Liver (tissue), 9 donors: ENCODE measurements around the gene GREB1. TPM values are rescaled to one million over a fixed set of nuclear protein-coding genes. Genes with fewer than 3 reads are reported as not detected.

Source experiments
- DNase-seq: peaks from one replicate; pipeline ENCODE4 v3.0.0-alpha.2; 2017; ENCODE audit warnings: low spot score
- H3K27ac ChIP-seq, 2 donors: one replicate each; pipeline ENCODE4 v1.7.0; 2013; ENCODE audit warnings: inconsistent platforms in 2 of 2, low read length in 2 of 2, control low read depth in 1 of 2, low read depth in 1 of 2, mild to moderate bottlenecking in 1 of 2
- H3K27me3 ChIP-seq, 4 donors: one replicate each; pipeline versions ENCODE4 v1.6.1 to v1.7.0; 2013; ENCODE audit warnings: low read length in 3 of 4, inconsistent platforms in 1 of 4, mild to moderate bottlenecking in 1 of 4, moderate library complexity in 1 of 4; ENCODE audit not compliant: control insufficient read depth in 4 of 4, insufficient read depth in 4 of 4
- H3K36me3 ChIP-seq, 4 donors: one replicate each; pipeline versions ENCODE4 v1.6.1 to v1.7.0; 2013; ENCODE audit warnings: low read length in 3 of 4, mild to moderate bottlenecking in 3 of 4, low read depth in 1 of 4, moderate library complexity in 1 of 4; ENCODE audit not compliant: control insufficient read depth in 4 of 4, insufficient read depth in 3 of 4
- H3K4me1 ChIP-seq, 4 donors: one replicate each; pipeline versions ENCODE4 v1.6.1 to v1.7.0; 2013; ENCODE audit warnings: low read length in 3 of 4, mild to moderate bottlenecking in 3 of 4, moderate library complexity in 1 of 4; ENCODE audit not compliant: control insufficient read depth in 4 of 4, insufficient read depth in 4 of 4
- H3K4me3 ChIP-seq, 3 donors: one replicate each; pipeline versions ENCODE4 v1.6.1 to v1.7.0; 2013; ENCODE audit warnings: low read length in 3 of 3, control low read depth in 1 of 3, low read depth in 1 of 3, mild to moderate bottlenecking in 1 of 3
- H3K9ac ChIP-seq, 2 donors: one replicate each; pipeline ENCODE4 v1.7.0; 2013; ENCODE audit warnings: low read length in 2 of 2, mild to moderate bottlenecking in 2 of 2, moderate library complexity in 2 of 2, control low read depth in 1 of 2, low read depth in 1 of 2
- H3K9me3 ChIP-seq, 4 donors: one replicate each; pipeline versions ENCODE4 v1.6.1 to v1.7.0; 2013; ENCODE audit warnings: low read length in 3 of 4; ENCODE audit not compliant: control insufficient read depth in 4 of 4
- EGR1 ChIP-seq, 2 donors: IDR thresholded peaks; 2 replicates each; pipeline ENCODE4 v1.6.1; 2016 to 2018; ENCODE audit warnings: antibody characterized with exemption in 2 of 2, low read depth in 2 of 2
- FOXA1 ChIP-seq: IDR thresholded peaks from 2 replicates; pipeline ENCODE4 v1.6.1; 2016; ENCODE audit warnings: antibody characterized with exemption
- FOXA2 ChIP-seq: IDR thresholded peaks from 2 replicates; pipeline ENCODE4 v1.6.1; 2016; ENCODE audit warnings: antibody characterized with exemption
- GABPA ChIP-seq, 2 donors: IDR thresholded peaks in 1 of 2; conservative IDR thresholded peaks in 1 of 2; 2 replicates each; pipeline ENCODE4 v1.6.1; 2016; ENCODE audit warnings: antibody characterized with exemption in 2 of 2, mild to moderate bottlenecking in 1 of 2, moderate library complexity in 1 of 2
- HNF4A ChIP-seq, 2 donors: conservative IDR thresholded peaks; 2 replicates each; pipeline ENCODE4 v1.6.1; 2016; ENCODE audit warnings: antibody characterized with exemption in 2 of 2, mild to moderate bottlenecking in 2 of 2
- HNF4G ChIP-seq: IDR thresholded peaks from 2 replicates; pipeline ENCODE4 v1.6.1; 2016; ENCODE audit warnings: antibody characterized with exemption
- JUND ChIP-seq, 2 donors: IDR thresholded peaks; 2 replicates each; pipeline ENCODE4 v1.6.1; 2016; ENCODE audit warnings: antibody characterized with exemption in 2 of 2
- NR2F2 ChIP-seq: IDR thresholded peaks from 2 replicates; pipeline ENCODE4 v1.6.1; 2016; ENCODE audit warnings: antibody characterized with exemption
- RAD21 ChIP-seq, 2 donors: IDR thresholded peaks; 2 replicates each; pipeline ENCODE4 v1.6.1; 2016; ENCODE audit warnings: antibody characterized with exemption in 2 of 2, mild to moderate bottlenecking in 2 of 2
- RXRA ChIP-seq, 2 donors: IDR thresholded peaks; 2 replicates each; pipeline ENCODE4 v1.6.1; 2017 to 2018; ENCODE audit warnings: antibody characterized with exemption in 2 of 2, mild to moderate bottlenecking in 1 of 2
- SP1 ChIP-seq: IDR thresholded peaks from 2 replicates; pipeline ENCODE4 v1.6.1; 2018; ENCODE audit warnings: antibody characterized with exemption, mild to moderate bottlenecking
- TAF1 ChIP-seq: conservative IDR thresholded peaks from 2 replicates; pipeline ENCODE4 v1.6.1; 2016; ENCODE audit warnings: antibody characterized with exemption, mild to moderate bottlenecking
- YY1 ChIP-seq: IDR thresholded peaks from 2 replicates; pipeline ENCODE4 v1.6.1; 2016; ENCODE audit warnings: antibody characterized with exemption, mild to moderate bottlenecking
- WGBS: extraction: QIAGEN DNeasy Blood & Tissue Kit; methylation state at CpG from one replicate; pipeline ENCODE4 v1.1.7; 2013; 5-methylcytosine and 5-hydroxymethylcytosine counted together
- polyA plus RNA-seq, 2 donors: library from polyadenylated mRNA; stranded (reverse) in 1 of 2; unstranded in 1 of 2; fragments of 200-250 nt in 1 of 2; fragments of >200 nt in 1 of 2; fragmentation: Nextera tagmentation in 1 of 2; extraction: Ambion mirVana in 1 of 2; gene quantifications; one replicate each; pipeline versions ENCODE4 v1.2.1 to v1.2.3, GENCODE V29; 2013 to 2015
- total RNA-seq, 2 donors: library from RNA; depleted of rRNA; stranded (reverse); fragments of >200 nt; gene quantifications; one replicate each; pipeline ENCODE4 v1.2.3, GENCODE V29; 2014
- TF ChIP-seq, protein P1 (sequence below): IDR thresholded peaks from 2 replicates; pipeline ENCODE4 v1.6.1; 2016; ENCODE audit warnings: antibody characterized with exemption
- TF ChIP-seq, protein P2 (sequence below): IDR thresholded peaks from 2 replicates; pipeline ENCODE4 v1.6.1; 2016; ENCODE audit warnings: antibody characterized with exemption
- TF ChIP-seq, protein P3 (sequence below): IDR thresholded peaks from 2 replicates; pipeline ENCODE4 v1.6.1; 2016; ENCODE audit warnings: antibody characterized with exemption
- TF ChIP-seq, protein P4 (sequence below): IDR thresholded peaks from 2 replicates; pipeline ENCODE4 v1.6.1; 2016; ENCODE audit warnings: antibody characterized with exemption, mild to moderate bottlenecking
- TF ChIP-seq, protein P5 (sequence below): fragments of 150-350 bp; IDR thresholded peaks from 2 replicates; pipeline ENCODE4 v1.5.1; 2017; ENCODE audit warnings: improper control_type of control experiment, low read depth, low read length; ENCODE audit not compliant: missing input control
- donor health status: healthy.
- donor health status: healthy.
- donor health status: healthy.
- donor health status: healthy.
- donor health status: healthy.

GREB1 gene
- total and polyA plus RNA-seq, 4 donors: 1.0 to 6.3 (median 3.6) TPM

DNA sequence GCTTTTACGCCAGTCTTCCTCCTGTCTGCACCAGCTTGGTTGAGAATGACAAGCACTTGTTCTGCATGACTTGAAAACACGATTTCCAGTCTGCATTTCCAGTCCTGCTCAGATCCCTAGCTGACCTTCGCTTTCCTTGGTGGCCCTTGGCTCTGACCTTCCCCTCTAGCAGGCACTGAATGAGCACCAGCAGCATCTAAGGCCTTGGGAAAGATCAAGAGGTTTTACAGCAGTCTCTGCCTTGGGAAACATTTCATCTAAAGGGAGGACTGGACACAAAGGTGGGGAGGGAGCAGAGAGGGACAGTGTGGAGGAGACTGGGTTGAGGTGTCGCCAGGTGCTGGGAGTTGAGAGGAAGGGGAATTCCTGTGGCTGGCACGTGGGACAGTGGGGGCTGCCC, 105.7 kb downstream of the GREB1 start:
- TF ChIP-seq FOXA2: no peak
- TF ChIP-seq, protein P1, sequence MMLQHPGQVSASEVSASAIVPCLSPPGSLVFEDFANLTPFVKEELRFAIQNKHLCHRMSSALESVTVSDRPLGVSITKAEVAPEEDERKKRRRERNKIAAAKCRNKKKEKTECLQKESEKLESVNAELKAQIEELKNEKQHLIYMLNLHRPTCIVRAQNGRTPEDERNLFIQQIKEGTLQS: no peak
- TF ChIP-seq, protein P2, sequence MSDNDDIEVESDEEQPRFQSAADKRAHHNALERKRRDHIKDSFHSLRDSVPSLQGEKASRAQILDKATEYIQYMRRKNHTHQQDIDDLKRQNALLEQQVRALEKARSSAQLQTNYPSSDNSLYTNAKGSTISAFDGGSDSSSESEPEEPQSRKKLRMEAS: no peak
- no peak for TF ChIP-seq HNF4G
- TF ChIP-seq TAF1: no peak
- TF ChIP-seq, protein P3, sequence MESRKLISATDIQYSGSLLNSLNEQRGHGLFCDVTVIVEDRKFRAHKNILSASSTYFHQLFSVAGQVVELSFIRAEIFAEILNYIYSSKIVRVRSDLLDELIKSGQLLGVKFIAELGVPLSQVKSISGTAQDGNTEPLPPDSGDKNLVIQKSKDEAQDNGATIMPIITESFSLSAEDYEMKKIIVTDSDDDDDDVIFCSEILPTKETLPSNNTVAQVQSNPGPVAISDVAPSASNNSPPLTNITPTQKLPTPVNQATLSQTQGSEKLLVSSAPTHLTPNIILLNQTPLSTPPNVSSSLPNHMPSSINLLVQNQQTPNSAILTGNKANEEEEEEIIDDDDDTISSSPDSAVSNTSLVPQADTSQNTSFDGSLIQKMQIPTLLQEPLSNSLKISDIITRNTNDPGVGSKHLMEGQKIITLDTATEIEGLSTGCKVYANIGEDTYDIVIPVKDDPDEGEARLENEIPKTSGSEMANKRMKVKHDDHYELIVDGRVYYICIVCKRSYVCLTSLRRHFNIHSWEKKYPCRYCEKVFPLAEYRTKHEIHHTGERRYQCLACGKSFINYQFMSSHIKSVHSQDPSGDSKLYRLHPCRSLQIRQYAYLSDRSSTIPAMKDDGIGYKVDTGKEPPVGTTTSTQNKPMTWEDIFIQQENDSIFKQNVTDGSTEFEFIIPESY: no peak
- no peak for TF ChIP-seq RAD21 (IDR thresholded peaks at IDR 0.05)
- no peak for TF ChIP-seq JUND (IDR thresholded peaks at IDR 0.05)
- TF ChIP-seq RXRA (IDR thresholded peaks at IDR 0.05): no peak
- TF ChIP-seq YY1: no peak
- TF ChIP-seq NR2F2: no peak
- TF ChIP-seq HNF4A (conservative IDR thresholded peaks at IDR 0.05): no peak
- TF ChIP-seq EGR1 (IDR thresholded peaks at IDR 0.05; ENCODE audit: low read depth in 2 of 2): no peak
- TF ChIP-seq, protein P4, sequence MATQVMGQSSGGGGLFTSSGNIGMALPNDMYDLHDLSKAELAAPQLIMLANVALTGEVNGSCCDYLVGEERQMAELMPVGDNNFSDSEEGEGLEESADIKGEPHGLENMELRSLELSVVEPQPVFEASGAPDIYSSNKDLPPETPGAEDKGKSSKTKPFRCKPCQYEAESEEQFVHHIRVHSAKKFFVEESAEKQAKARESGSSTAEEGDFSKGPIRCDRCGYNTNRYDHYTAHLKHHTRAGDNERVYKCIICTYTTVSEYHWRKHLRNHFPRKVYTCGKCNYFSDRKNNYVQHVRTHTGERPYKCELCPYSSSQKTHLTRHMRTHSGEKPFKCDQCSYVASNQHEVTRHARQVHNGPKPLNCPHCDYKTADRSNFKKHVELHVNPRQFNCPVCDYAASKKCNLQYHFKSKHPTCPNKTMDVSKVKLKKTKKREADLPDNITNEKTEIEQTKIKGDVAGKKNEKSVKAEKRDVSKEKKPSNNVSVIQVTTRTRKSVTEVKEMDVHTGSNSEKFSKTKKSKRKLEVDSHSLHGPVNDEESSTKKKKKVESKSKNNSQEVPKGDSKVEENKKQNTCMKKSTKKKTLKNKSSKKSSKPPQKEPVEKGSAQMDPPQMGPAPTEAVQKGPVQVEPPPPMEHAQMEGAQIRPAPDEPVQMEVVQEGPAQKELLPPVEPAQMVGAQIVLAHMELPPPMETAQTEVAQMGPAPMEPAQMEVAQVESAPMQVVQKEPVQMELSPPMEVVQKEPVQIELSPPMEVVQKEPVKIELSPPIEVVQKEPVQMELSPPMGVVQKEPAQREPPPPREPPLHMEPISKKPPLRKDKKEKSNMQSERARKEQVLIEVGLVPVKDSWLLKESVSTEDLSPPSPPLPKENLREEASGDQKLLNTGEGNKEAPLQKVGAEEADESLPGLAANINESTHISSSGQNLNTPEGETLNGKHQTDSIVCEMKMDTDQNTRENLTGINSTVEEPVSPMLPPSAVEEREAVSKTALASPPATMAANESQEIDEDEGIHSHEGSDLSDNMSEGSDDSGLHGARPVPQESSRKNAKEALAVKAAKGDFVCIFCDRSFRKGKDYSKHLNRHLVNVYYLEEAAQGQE: no peak
- TF ChIP-seq FOXA1: no peak
- no peak for TF ChIP-seq GABPA (IDR thresholded peaks at IDR 0.05 in 1 of 2, conservative IDR thresholded peaks at IDR 0.05 in 1 of 2)
- TF ChIP-seq, protein P5, sequence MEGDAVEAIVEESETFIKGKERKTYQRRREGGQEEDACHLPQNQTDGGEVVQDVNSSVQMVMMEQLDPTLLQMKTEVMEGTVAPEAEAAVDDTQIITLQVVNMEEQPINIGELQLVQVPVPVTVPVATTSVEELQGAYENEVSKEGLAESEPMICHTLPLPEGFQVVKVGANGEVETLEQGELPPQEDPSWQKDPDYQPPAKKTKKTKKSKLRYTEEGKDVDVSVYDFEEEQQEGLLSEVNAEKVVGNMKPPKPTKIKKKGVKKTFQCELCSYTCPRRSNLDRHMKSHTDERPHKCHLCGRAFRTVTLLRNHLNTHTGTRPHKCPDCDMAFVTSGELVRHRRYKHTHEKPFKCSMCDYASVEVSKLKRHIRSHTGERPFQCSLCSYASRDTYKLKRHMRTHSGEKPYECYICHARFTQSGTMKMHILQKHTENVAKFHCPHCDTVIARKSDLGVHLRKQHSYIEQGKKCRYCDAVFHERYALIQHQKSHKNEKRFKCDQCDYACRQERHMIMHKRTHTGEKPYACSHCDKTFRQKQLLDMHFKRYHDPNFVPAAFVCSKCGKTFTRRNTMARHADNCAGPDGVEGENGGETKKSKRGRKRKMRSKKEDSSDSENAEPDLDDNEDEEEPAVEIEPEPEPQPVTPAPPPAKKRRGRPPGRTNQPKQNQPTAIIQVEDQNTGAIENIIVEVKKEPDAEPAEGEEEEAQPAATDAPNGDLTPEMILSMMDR: no peak
- TF ChIP-seq SP1: no peak

More for the DNA sequence above, 105.7 kb downstream of the GREB1 start:
- Histone ChIP-seq H3K9ac (no peak overlapping the region), H3K27ac (no peak overlapping the region), H3K36me3 (peaks cover 0 to 7% (median 4%) of the 10 kb centered on the region in 4 donors), H3K27me3 (no peaks in the 10 kb centered on the region), H3K9me3 (no peaks in the 10 kb centered on the region), H3K4me3 (no peak overlapping the region), H3K4me1 (no peaks in the 10 kb centered on the region)
- 90% methylated on average over 5 of the region's 5 CpGs for WGBS
- DNase-seq: no peak
